Colon (tissue), 2 donors: ENCODE data around the gene SPRR1B.
"Not testable (repeated sequence)": the region's sequence is repeated elsewhere in the genome, so short reads cannot be mapped to it uniquely, and the experiment has no call there.

Experiments used
- FAIRE-seq: peaks from 2 replicates; lab custom pipeline; 2012; peaks lifted over from hg19 to GRCh38; lab: Jason Lieb, UNC
- donor health status: control.
- donor health status: control.

Gene SPRR1B, protein sequence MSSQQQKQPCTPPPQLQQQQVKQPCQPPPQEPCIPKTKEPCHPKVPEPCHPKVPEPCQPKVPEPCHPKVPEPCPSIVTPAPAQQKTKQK

GRCh38 chr1:153030895-153031294 lies at the start of gene SPRR1B:
TSS of gene SPRR1B (plus strand) at chr1:153031203. CDS start at chr1:153032346, 1,143 bp downstream.
- FAIRE-seq, result no peak

- no peak for FAIRE-seq
Observed at GRCh38 chr1:152982076-152982475, 48.9 kb upstream of the SPRR1B start.

GRCh38 chr1:152983234-152983633 lies 47.8 kb upstream of the SPRR1B start:
- FAIRE-seq, result no peak

- FAIRE-seq, result no peak
Observed at GRCh38 chr1:152983743-152984142, 47.3 kb upstream of the SPRR1B start, which contains the start of gene SPRR1A. TSS of gene SPRR1A (plus strand) at chr1:152984081. CDS start at chr1:152985231, 1,150 bp downstream.

DNA sequence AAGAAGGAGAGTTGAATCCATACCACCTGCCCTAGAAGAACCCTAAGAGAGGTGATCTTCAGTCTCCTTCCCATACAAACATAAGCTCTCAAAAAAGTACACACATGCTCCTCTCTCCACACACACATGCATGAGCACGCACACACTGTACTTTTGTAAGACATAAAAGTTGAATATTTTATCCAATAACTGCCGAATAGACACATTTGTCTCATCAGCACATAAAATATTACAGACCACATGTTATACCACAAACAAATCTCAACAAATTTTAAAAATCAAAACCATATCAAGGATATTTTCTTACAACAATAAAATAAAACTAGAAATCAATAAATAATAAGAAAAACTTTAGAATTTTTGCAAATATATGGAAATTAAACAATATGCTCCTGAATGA lies 44.4 kb upstream of the SPRR1B start:
- FAIRE-seq, result peak; percentile 5

DNA sequence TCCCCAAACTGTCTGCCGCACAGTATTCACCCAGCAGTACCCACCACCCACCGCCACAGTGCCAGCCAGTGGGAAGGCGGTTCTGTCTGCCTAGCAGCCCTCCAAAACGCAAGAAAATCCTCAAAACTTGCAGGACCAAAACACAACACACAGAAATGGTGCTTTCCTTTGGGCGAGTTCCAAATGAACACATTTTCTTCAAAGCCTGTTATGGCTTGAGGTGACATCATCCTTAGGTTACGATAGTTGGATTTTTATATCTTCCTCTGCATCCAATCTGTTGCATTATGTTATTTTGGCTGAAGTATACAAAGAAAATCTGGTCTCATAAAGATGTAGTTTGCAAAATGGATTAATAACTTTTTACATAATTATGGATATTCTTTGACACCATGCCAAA lies 37.8 kb upstream of the SPRR1B start:
- no peak for FAIRE-seq

GRCh38 chr1:152995842-152996241 lies 35.2 kb upstream of the SPRR1B start:
- no peak for FAIRE-seq

DNA sequence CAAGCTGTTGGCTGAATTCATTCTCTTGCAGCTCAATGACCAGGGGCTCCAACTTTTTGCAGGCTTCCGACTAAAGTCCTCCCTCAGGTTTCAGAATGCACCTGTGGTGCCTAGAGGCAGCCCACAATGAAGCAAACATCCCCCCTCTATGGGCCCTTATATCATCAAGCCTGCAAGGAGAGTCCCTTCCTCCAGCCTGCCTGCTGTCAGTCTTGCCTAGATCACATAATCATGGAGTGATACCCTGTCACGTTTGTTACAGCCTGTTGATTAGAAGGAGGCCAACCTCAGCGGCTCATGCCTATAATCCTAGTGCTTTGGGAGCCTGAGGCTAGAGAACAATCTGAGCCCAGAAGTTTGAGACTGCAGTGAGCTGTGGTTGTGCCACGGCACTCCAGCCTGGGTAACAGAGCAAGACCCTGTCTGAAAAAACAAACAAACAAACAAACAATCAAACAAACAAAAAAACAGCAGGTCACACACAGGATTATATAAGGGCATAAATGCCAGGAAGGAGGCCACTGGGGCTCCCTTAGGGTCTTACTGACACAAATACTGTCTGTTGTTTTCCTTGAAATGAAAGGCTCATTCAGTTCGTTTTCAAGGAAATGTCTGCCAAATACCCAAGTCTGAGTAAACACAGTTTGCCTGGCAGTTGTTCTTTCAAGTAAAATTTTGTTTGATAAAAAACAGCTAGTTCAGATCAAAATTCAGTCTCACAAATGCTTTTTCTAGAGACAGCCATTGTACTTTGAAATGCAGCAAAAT lies 34.2 kb upstream of the SPRR1B start:
- no peak for FAIRE-seq

DNA sequence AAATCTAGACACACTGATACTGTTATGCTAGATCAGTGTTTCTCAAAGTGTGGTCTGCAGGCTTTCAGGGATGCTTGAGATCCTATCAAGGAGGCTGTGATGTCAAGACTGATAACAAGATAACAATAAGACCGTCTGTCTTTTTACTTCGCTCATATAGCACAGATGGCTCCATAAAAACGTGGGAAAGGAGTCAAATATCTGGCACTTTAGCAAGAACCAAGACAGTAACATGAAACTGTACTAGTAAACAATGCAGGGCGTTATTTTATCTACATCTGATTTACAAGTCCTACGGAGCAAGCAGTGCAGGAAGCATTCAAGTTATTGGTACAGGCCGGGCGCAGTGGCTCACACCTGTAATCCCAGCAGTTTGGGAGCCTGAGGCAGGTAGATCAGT lies 33.1 kb upstream of the SPRR1B start:
- FAIRE-seq, result no peak

DNA sequence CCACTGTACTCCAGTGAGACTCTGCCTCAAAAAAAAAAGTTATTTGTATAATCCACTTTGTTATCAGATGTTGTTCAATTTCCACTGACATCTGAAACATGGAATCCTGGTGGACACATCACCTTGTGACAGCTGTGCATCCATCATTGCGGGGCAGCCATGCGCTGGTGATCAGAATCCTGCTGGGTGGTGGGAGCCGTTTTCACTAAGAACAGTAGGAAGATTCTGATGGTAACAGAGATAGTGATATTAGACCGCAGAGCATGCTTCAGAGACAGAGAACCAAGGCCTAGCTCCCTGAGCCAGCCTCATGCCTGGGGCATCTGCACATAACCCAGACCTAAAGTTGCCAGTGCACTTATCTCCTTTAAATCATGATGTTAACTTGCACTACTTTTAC lies 32.5 kb upstream of the SPRR1B start:
- no peak for FAIRE-seq

- FAIRE-seq, result no peak
Observed at GRCh38 chr1:152999818-153000217, 31.2 kb upstream of the SPRR1B start.

- FAIRE-seq, result no peak
Observed at GRCh38 chr1:153000294-153000693, 30.7 kb upstream of the SPRR1B start.

- FAIRE-seq, result no peak
Observed at GRCh38 chr1:153001382-153001781, 29.6 kb upstream of the SPRR1B start, which contains the start of gene SPRR3. TSS of gene SPRR3 (plus strand) at chr1:153001749. CDS start at chr1:153003021, 1,272 bp downstream.

GRCh38 chr1:153011235-153011758 lies 19.7 kb upstream of the SPRR1B start:
- FAIRE-seq, result not testable (repeated sequence)

DNA sequence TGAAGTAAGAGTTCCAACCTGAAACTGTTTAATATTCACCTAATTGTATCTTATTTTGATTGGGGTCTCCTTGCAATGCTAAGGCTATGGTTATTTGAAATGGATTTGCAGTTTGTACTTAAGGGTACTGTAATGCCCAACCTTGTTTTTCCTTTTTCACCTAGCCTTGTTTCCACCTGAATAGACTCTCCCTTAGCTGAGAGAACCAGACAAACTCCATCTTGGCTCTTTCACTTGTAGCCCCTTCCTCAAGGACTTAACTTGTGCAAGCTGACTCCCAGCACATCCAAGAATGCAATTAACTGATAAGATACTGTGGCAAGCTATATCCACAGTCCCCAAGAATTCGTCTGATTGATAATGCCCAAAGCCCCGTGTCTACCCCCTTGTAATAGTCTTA lies 9.2 kb upstream of the SPRR1B start:
- FAIRE-seq, result not testable (repeated sequence)

- not testable (repeated sequence) for FAIRE-seq
Observed at GRCh38 chr1:153022340-153022739, 8.7 kb upstream of the SPRR1B start.

DNA sequence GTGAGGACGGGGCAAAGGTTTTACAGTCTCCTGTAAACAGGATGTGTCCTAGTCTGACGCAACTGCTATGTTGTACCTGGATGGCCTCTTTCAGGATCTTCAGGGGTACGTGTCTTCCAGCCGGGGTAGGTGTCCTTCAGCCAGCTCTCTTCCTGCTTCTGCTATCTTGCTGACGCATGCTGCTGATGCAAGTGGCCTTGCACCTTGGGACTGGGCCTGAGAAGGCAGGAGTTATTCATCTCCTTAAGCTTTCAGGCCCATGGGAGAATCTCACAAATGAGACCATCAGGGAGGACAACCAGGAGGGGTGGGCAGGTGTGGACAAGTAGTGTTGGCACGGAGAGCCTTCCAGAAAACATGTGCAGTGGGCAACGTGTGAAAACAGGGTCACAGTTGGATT lies 7.9 kb upstream of the SPRR1B start:
- no peak for FAIRE-seq

DNA sequence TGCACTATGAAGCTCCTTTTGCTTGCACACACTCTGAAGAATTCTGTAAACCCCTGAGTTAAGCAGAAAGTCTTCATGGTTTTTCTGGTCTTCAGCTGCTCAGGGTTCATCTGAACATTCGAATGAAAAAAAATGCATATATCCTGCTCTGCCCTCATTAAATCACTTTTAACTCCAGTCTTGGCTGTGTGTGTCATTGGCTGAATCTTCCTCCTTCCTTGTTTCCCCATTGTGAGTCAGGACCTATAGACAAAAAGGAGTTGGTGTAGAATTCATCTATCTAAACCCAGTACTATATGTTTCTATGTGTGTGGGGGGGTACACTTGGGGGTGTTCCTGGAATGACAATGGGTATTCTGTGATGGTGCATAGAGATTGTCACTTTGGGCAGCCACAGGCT lies 6.6 kb upstream of the SPRR1B start:
- FAIRE-seq, result no peak

- no peak for FAIRE-seq
Observed at GRCh38 chr1:153025797-153026196, 5.2 kb upstream of the SPRR1B start.

DNA sequence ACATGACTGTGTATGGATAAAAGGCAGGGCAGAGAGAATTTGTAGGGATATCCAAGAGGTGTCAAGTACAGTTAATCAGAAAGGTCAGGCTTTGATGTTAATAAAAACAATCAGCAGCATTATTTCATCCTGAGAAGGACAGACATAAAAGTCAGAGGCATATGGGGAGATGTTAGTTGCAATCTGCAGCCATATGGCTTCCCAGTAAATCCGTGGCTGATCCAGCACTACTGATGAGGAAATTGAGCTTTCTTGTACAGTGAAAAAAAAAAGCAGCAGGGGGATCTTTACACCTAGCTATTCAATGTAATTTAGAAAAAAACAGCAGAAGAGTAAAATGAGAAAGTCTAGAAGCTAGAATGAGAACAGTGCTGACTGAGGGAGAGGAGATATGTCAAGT lies 2.2 kb upstream of the SPRR1B start:
- FAIRE-seq, result no peak

- no peak for FAIRE-seq
Observed at GRCh38 chr1:153032073-153032472, 1.1 kb downstream of the SPRR1B start.

- FAIRE-seq, result no peak
Observed at GRCh38 chr1:153032677-153033308, 1.8 kb downstream of the SPRR1B start.

GRCh38 chr1:153035211-153035610 lies 4.2 kb downstream of the SPRR1B start:
- FAIRE-seq, result no peak
